Colonic mucosa (tissue), 2 donors: ENCODE data around the gene DCPS. TPM values are rescaled to one million over a fixed set of nuclear protein-coding genes. Genes with fewer than 3 reads are reported as not detected.

Experiments used
- total RNA-seq, 2 donors: library from RNA; stranded (reverse); fragmentation: NEBNext Ultra II Directional in 1 of 2; extraction: Animal tissue kit (Norgen Biotek cat#: 25700) in 1 of 2; gene quantifications; one replicate each; pipeline ENCODE4 v1.2.1, GENCODE V29; 2021
- donor health status: DM: no; HTN: no; CAD: no.
- donor health status: DM: no; HTN: no; CAD: no.

Gene DCPS
- total RNA-seq, 2 donors from 2014 or later: 17.2 to 31.1 TPM

Other genes starting within 250 kb of the DCPS start
- gene CDON, start 241.2 kb upstream of the DCPS start, total RNA-seq: 10 to 100 TPM in 1 of 2 donors, 1 to 10 TPM in 1; 2.3 to 10.5 TPM
- gene RPUSD4, start 92.4 kb upstream of the DCPS start, total RNA-seq: 10 to 100 TPM; 14.4 to 25.1 TPM
- 10 to 100 TPM; 57.9 to 58.3 TPM for gene FAM118B, start 92.3 kb upstream of the DCPS start, total RNA-seq
- 100 to 1,000 TPM in 1 of 2 donors, 10 to 100 TPM in 1; 75.8 to 102 TPM for gene SRPRA, start 35.2 kb upstream of the DCPS start, total RNA-seq
- gene FOXRED1, start 34.9 kb upstream of the DCPS start, total RNA-seq: 10 to 100 TPM; 19.9 to 63.4 TPM
- gene TIRAP, start 21.0 kb upstream of the DCPS start, total RNA-seq: 10 to 100 TPM; 16.4 to 17.8 TPM
- 100 to 1,000 TPM; 123 to 304 TPM for gene ST3GAL4, start 51.6 kb downstream of the DCPS start, total RNA-seq